HEK293T (cell line): ENCODE data around the gene TMSB15C.
"Not testable (repeated sequence)": the region's sequence is repeated elsewhere in the genome, so short reads cannot be mapped to it uniquely, and the experiment has no call there.

Experiments
- CTCF ChIA-PET: fragments of 350-600 bp; formaldehyde crosslinking; extraction: SDS; loops from one replicate; lab custom pipeline; 2021; ENCODE audit warnings: antibody characterized with exemption, inconsistent platforms; lab: Yijun Ruan, JAX
- POLR2A ChIA-PET: fragments of 350-600 bp; formaldehyde crosslinking; extraction: SDS; loops from one replicate; lab custom pipeline; 2020; ENCODE audit warnings: antibody characterized with exemption, inconsistent platforms; lab: Yijun Ruan, JAX
- DNase-seq: peaks from one replicate; pipeline ENCODE4 v3.0.0; 2012; ENCODE audit warnings: mixed read lengths; ENCODE audit errors: extremely low spot score
- ARNT ChIP-seq: fragments of 450-650 bp; IDR thresholded peaks from 2 replicates; pipeline ENCODE4 v1.6.1; 2017; ENCODE audit warnings: mild to moderate bottlenecking
- BHLHE40 ChIP-seq: fragments of 450-650 bp; IDR thresholded peaks from 2 replicates; pipeline ENCODE4 v1.6.1; 2016; ENCODE audit warnings: mild to moderate bottlenecking, moderate library complexity, borderline replicate concordance
- CTBP1 ChIP-seq: fragments of 450-650 bp; IDR thresholded peaks from 2 replicates; pipeline ENCODE4 v1.6.1; 2016; ENCODE audit warnings: borderline replicate concordance
- ELF4 ChIP-seq: fragments of 450-650 bp; IDR thresholded peaks from 2 replicates; pipeline ENCODE4 v1.6.1; 2017; ENCODE audit warnings: antibody characterized with exemption
- FOXA1 ChIP-seq: fragments of 450-650 bp; IDR thresholded peaks from 2 replicates; pipeline ENCODE4 v1.6.1; 2016; ENCODE audit warnings: mild to moderate bottlenecking
- FOXK2 ChIP-seq: fragments of 450-650 bp; IDR thresholded peaks from 2 replicates; pipeline ENCODE4 v1.6.1; 2016; ENCODE audit warnings: mild to moderate bottlenecking
- FOXM1 ChIP-seq: fragments of 450-650 bp; IDR thresholded peaks from 2 replicates; pipeline ENCODE4 v1.6.1; 2017; ENCODE audit warnings: mild to moderate bottlenecking, borderline replicate concordance
- HDGF ChIP-seq: fragments of 450-650 bp; IDR thresholded peaks from 2 replicates; pipeline ENCODE4 v1.6.1; 2017; ENCODE audit warnings: antibody characterized with exemption, borderline replicate concordance
- L3MBTL2 ChIP-seq: fragments of 450-650 bp; conservative IDR thresholded peaks from 2 replicates; pipeline ENCODE4 v1.6.1; 2016; ENCODE audit warnings: mild to moderate bottlenecking
- LEF1 ChIP-seq: fragments of 450-650 bp; IDR thresholded peaks from 2 replicates; pipeline ENCODE4 v1.6.1; 2017; ENCODE audit warnings: mild to moderate bottlenecking, borderline replicate concordance
- NFRKB ChIP-seq: fragments of 450-650 bp; IDR thresholded peaks from 2 replicates; pipeline ENCODE4 v1.6.1; 2016; ENCODE audit warnings: mild to moderate bottlenecking, moderate library complexity
- PKNOX1 ChIP-seq: fragments of 450-650 bp; IDR thresholded peaks from 2 replicates; pipeline ENCODE4 v1.6.1; 2016
- SP1 ChIP-seq: fragments of 450-650 bp; IDR thresholded peaks from 2 replicates; pipeline ENCODE4 v1.6.1; 2017
- SUZ12 ChIP-seq: fragments of 450-650 bp; IDR thresholded peaks from 2 replicates; pipeline ENCODE4 v1.6.1; 2016; ENCODE audit warnings: mild to moderate bottlenecking
- TARDBP ChIP-seq: fragments of 450-650 bp; IDR thresholded peaks from 2 replicates; pipeline ENCODE4 v1.6.1; 2016
- ZNF384 ChIP-seq: fragments of 450-650 bp; IDR thresholded peaks from 2 replicates; pipeline ENCODE4 v1.6.1; 2016

TMSB15C gene

GRCh38 chrX:104075778-104076445, at the start of gene TMSB15C:
Gene TMSB15C (minus strand): TSS chrX:104076236.
- DNase-seq, CTCF ChIA-PET: not testable (repeated sequence)

GRCh38 chrX:104122829-104123228, 46.8 kb upstream of the TMSB15C start:
- ChIA-PET CTCF (interaction anchor here (1.5 kb wide), 1 partner anchor 9 kb away, joined by 6 read pairs; no protein-coding TSS in a partner anchor), POLR2A (interaction anchor here (1.3 kb wide), 1 partner anchor 10 kb away, joined by 6 read pairs; the partner anchor contains the start of gene ZCCHC18)

More at GRCh38 chrX:104075778-104076445, at the start of gene TMSB15C:
- POLR2A ChIA-PET: not testable (repeated sequence)

GRCh38 chrX:104118765-104119164, 42.7 kb upstream of the TMSB15C start:
- CTCF ChIA-PET: interaction anchor here (0.7 kb wide), 1 partner anchor 1072 kb away, joined by 3 read pairs; no protein-coding TSS in a partner anchor
- POLR2A ChIA-PET: no interaction called here

More at GRCh38 chrX:104122829-104123228, 46.8 kb upstream of the TMSB15C start:
- TF ChIP-seq HDGF (no peak), CTBP1 (no peak), FOXA1 (no peak), L3MBTL2 (no peak), SUZ12 (no peak), PKNOX1 (no peak), ZNF384 (no peak), NFRKB (no peak), LEF1 (no peak), FOXM1 (no peak), TARDBP (no peak), SP1 (no peak), FOXK2 (no peak)
- no peak for DNase-seq

GRCh38 chrX:104117759-104118158, 41.7 kb upstream of the TMSB15C start:
- TF ChIP-seq ELF4 (no peak), CTBP1 (no peak), FOXM1 (no peak), ARNT (no peak), LEF1 (no peak), FOXA1 (no peak), SUZ12 (no peak), TARDBP (no peak), L3MBTL2 (no peak), FOXK2 (no peak)
- CTCF ChIA-PET: no interaction called here
- POLR2A ChIA-PET: no interaction called here
- no peak for DNase-seq

More at GRCh38 chrX:104118765-104119164, 42.7 kb upstream of the TMSB15C start:
- TF ChIP-seq ZNF384 (no peak), PKNOX1 (no peak), HDGF (no peak), NFRKB (no peak), FOXM1 (no peak), SP1 (no peak), BHLHE40 (no peak), LEF1 (no peak), ELF4 (no peak), SUZ12 (no peak), FOXK2 (no peak), TARDBP (no peak), FOXA1 (no peak), L3MBTL2 (no peak), ARNT (no peak), CTBP1 (no peak)
- DNase-seq: no peak

GRCh38 chrX:104113222-104113965, 37.4 kb upstream of the TMSB15C start:
- TF ChIP-seq LEF1: no peak
- no peak for TF ChIP-seq NFRKB
- TF ChIP-seq TARDBP: no peak
- TF ChIP-seq L3MBTL2: no peak
- TF ChIP-seq PKNOX1: no peak
- TF ChIP-seq SP1: no peak
- no peak for TF ChIP-seq HDGF
- no peak for TF ChIP-seq ZNF384
- no peak for TF ChIP-seq ARNT
- no peak for TF ChIP-seq CTBP1
- no peak for TF ChIP-seq ELF4
- no peak for TF ChIP-seq FOXK2
- peak; percentile 77 for DNase-seq
- POLR2A ChIA-PET: interaction anchor here (0.9 to 2.0 kb wide), 8 partner anchors 9 to 281 kb away, joined by 3 to 14 read pairs (median 6); partner anchors contain the start of genes FAM199X, RAB9B and SLC25A53
- CTCF ChIA-PET: interaction anchor here (0.8 to 1.8 kb wide), 15 partner anchors 10 to 484 kb away, joined by 3 to 8 read pairs (median 4); partner anchors contain the start of gene RAB9B
